PC-9 (cell line): ENCODE measurements around the gene RASL11B. TPM values are rescaled to one million over a fixed set of nuclear protein-coding genes. Genes with fewer than 3 reads are reported as not detected.

Source experiments
- BruUV-seq: library from RNA; stranded (reverse); fragments of 400-500 nt; replicated peaks from 2 replicates; lab custom pipeline; 2021; lab: Mats Ljungman, UMichigan
- CTCF ChIA-PET: fragments of 300-600 bp; sonication (Branson Sonifier 250); formaldehyde crosslinking; loops from one replicate; lab custom pipeline; 2022; ENCODE audit warnings: antibody characterized with exemption; lab: Charles Lee
- POLR2A ChIA-PET: fragments of 300-600 bp; sonication (Branson Sonifier 250); formaldehyde crosslinking; loops from one replicate; lab custom pipeline; 2022; ENCODE audit warnings: antibody characterized with exemption; ENCODE audit not compliant: unreplicated experiment; lab: Charles Lee
- DNase-seq, 2 experiments: peaks; one replicate each; pipeline versions ENCODE4 v3.0.0 to v3.0.0-alpha.2; 2015 to 2022; ENCODE audit warnings: mixed read lengths in 1 of 2
- H2AFZ ChIP-seq: fragments of 200-600 bp; sonication (generic); 2 replicates; pipeline ENCODE4 v1.8.1; 2017; ENCODE audit warnings: antibody characterized with exemption
- H3F3A ChIP-seq: fragments of 200-600 bp; sonication (generic); 2 replicates; pipeline ENCODE4 v1.8.1; 2017; ENCODE audit warnings: antibody characterized with exemption, mild to moderate bottlenecking, low read depth; ENCODE audit not compliant: insufficient read depth
- H3K27ac ChIP-seq: fragments of 200-600 bp; sonication (generic); 2 replicates; pipeline ENCODE4 v1.6.1; 2016; ENCODE audit warnings: mixed run types
- H3K27me3 ChIP-seq: fragments of 200-600 bp; sonication (generic); 2 replicates; pipeline ENCODE4 v1.6.1; 2016; ENCODE audit warnings: low read depth, mixed run types; ENCODE audit not compliant: insufficient read depth
- H3K36me3 ChIP-seq: fragments of 200-600 bp; sonication (generic); 2 replicates; pipeline ENCODE4 v1.6.1; 2016; ENCODE audit warnings: low read depth, mixed run types
- H3K4me1 ChIP-seq: fragments of 200-600 bp; sonication (generic); replicated peaks from 2 replicates; pipeline ENCODE4 v1.6.1; 2016; ENCODE audit warnings: mixed run types; ENCODE audit not compliant: insufficient read depth
- H3K4me2 ChIP-seq: fragments of 200-600 bp; sonication (generic); 2 replicates; pipeline ENCODE4 v1.6.1; 2017; ENCODE audit warnings: mixed run types
- H3K4me3 ChIP-seq: fragments of 200-600 bp; sonication (generic); 2 replicates; pipeline ENCODE4 v1.6.1; 2016; ENCODE audit warnings: mixed run types
- H3K79me2 ChIP-seq: fragments of 200-600 bp; sonication (generic); 2 replicates; pipeline ENCODE4 v1.6.1; 2017; ENCODE audit warnings: low read depth, mixed run types
- H3K9me2 ChIP-seq: fragments of 200-600 bp; sonication (generic); 2 replicates; pipeline ENCODE4 v1.8.1; 2017; ENCODE audit warnings: mild to moderate bottlenecking; ENCODE audit not compliant: insufficient read depth
- H3K9me3 ChIP-seq: fragments of 200-600 bp; sonication (generic); 2 replicates; pipeline ENCODE4 v1.8.1; 2016; ENCODE audit warnings: low read depth; ENCODE audit not compliant: insufficient read depth
- H4K20me1 ChIP-seq: fragments of 200-600 bp; sonication (generic); 2 replicates; pipeline ENCODE4 v1.8.1; 2017; ENCODE audit not compliant: insufficient read depth
- EZH2 ChIP-seq: fragments of 200-600 bp; sonication (generic); IDR thresholded peaks from 2 replicates; pipeline ENCODE4 v1.8.0; 2017; ENCODE audit warnings: antibody characterized with exemption, low read depth
- intact Hi-C: fragments of 100-400 bp; cut with micrococcal nuclease; formaldehyde crosslinking; loops from one replicate; pipeline ENCODE4 v1.10.0; 2022; ENCODE audit not compliant: unreplicated experiment
- total RNA-seq: library from RNA; stranded (reverse); gene quantifications from 2 replicates; pipeline ENCODE4 v1.2.3, GENCODE V29; 2021
- TF ChIP-seq, protein P1 (sequence below): fragments of 200-600 bp; sonication (generic); conservative IDR thresholded peaks from 2 replicates; pipeline ENCODE4 v1.6.1; 2017; ENCODE audit warnings: mixed run types, antibody characterized with exemption, mild to moderate bottlenecking, moderate library complexity

Gene RASL11B
- total RNA-seq, 1 experiment from 2014 or later, result not detected

DNA sequence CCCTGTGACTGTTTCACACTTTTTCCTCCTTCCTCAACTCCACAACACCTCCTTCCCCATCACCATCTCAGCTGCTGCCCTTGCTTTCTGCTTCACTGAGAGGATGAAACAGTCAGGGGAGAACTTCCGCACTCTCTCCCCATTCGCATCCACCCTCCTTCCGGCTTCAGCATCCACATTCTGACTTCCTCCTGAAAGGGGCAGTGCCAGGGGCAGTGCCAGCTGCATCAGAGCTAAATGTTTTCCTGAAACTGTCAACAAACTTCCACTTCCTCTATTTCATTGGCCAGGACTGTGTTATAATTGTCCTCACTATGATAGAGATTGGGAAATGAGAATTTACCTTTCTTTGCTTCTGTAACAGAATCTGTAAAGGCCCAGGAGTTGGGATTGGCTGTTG lies 18.2 kb upstream of the RASL11B start:
- no peak overlapping the region for H3K4me3 ChIP-seq
- ChIA-PET CTCF (no interaction called here), POLR2A (interaction anchor here (0.6 kb wide), 1 partner anchor 48 kb away, joined by 4 read pairs; no protein-coding TSS in a partner anchor)
- no peak for DNase-seq
- H3K27ac ChIP-seq, result no peak overlapping the region
- H3F3A ChIP-seq, result no peaks in the 10 kb centered on the region
- no peaks in the 10 kb centered on the region for H3K79me2 ChIP-seq
- no peak overlapping the region for H3K4me2 ChIP-seq
- TF ChIP-seq, protein P1, sequence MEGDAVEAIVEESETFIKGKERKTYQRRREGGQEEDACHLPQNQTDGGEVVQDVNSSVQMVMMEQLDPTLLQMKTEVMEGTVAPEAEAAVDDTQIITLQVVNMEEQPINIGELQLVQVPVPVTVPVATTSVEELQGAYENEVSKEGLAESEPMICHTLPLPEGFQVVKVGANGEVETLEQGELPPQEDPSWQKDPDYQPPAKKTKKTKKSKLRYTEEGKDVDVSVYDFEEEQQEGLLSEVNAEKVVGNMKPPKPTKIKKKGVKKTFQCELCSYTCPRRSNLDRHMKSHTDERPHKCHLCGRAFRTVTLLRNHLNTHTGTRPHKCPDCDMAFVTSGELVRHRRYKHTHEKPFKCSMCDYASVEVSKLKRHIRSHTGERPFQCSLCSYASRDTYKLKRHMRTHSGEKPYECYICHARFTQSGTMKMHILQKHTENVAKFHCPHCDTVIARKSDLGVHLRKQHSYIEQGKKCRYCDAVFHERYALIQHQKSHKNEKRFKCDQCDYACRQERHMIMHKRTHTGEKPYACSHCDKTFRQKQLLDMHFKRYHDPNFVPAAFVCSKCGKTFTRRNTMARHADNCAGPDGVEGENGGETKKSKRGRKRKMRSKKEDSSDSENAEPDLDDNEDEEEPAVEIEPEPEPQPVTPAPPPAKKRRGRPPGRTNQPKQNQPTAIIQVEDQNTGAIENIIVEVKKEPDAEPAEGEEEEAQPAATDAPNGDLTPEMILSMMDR, result no peak
- no peak for TF ChIP-seq EZH2
- no peak overlapping the region for H2AFZ ChIP-seq
- H3K27me3 ChIP-seq, result no peaks in the 10 kb centered on the region
- no TSS peak for BruUV-seq
- H3K4me1 ChIP-seq, result peaks cover 9% of the 10 kb centered on the region; the same call in 1 of the 2 replicates
- no peaks in the 10 kb centered on the region for H3K9me2 ChIP-seq
- no peaks in the 10 kb centered on the region for H4K20me1 ChIP-seq
- no peaks in the 10 kb centered on the region for H3K9me3 ChIP-seq
- intact Hi-C loops, result no loop called here
- H3K36me3 ChIP-seq, result no peaks in the 10 kb centered on the region

- intact Hi-C loops, result no loop called here
- BruUV-seq, result no TSS peak
- Histone ChIP-seq H3F3A (no peaks in the 10 kb centered on the region), H3K27me3 (no peaks in the 10 kb centered on the region), H4K20me1 (no peaks in the 10 kb centered on the region), H3K9me3 (no peaks in the 10 kb centered on the region), H3K27ac (no peak overlapping the region), H3K79me2 (no peaks in the 10 kb centered on the region), H2AFZ (no peak overlapping the region), H3K36me3 (no peaks in the 10 kb centered on the region), H3K4me3 (no peak overlapping the region), H3K4me1 (peaks cover 9% of the 10 kb centered on the region; the same call in 1 of the 2 replicates), H3K4me2 (no peak overlapping the region), H3K9me2 (no peaks in the 10 kb centered on the region)
- TF ChIP-seq, protein P1, result no peak
- no peak for TF ChIP-seq EZH2
- ChIA-PET POLR2A (no interaction called here), CTCF (no interaction called here)
- no peak for DNase-seq
Measured at GRCh38 chr4:52844596-52844995, 17.5 kb upstream of the RASL11B start.

DNA sequence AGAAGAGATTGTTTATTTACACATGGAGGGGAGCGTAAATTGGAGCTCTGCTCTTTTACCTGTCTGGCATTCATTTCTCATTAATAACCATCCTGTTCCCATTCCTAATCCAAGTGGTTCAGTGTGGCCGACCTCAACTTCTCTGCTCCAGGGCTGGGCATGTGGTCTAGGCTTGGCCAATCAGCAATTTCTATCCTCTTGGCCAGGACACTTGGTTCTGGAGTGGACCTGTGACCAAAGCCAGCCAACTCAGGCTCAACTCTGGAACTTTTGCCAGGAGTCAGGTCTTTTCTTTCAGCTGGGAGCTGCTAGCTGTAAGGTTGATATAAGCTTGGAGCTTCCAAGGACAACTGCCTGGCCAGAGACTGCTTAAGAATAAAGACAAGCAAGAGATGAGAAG lies 15.6 kb upstream of the RASL11B start:
- Histone ChIP-seq H3K4me1 (no peaks in the 10 kb centered on the region), H3K4me2 (no peak overlapping the region), H2AFZ (no peak overlapping the region), H4K20me1 (no peaks in the 10 kb centered on the region), H3K36me3 (no peaks in the 10 kb centered on the region), H3K79me2 (no peaks in the 10 kb centered on the region), H3K27me3 (no peaks in the 10 kb centered on the region), H3F3A (no peaks in the 10 kb centered on the region), H3K9me3 (no peaks in the 10 kb centered on the region), H3K27ac (no peak overlapping the region), H3K9me2 (no peaks in the 10 kb centered on the region), H3K4me3 (no peak overlapping the region)
- TF ChIP-seq EZH2, result no peak
- TF ChIP-seq, protein P1, result no peak
- CTCF ChIA-PET, result no interaction called here
- no TSS peak for BruUV-seq
- DNase-seq, result no peak
- intact Hi-C loops, result no loop called here
- POLR2A ChIA-PET, result interaction anchor here (0.7 kb wide), 1 partner anchor 68 kb away, joined by 7 read pairs; no protein-coding TSS in a partner anchor
